Testis (tissue), 3 donors: ENCODE measurements around the gene DMC1. TPM values are rescaled to one million over a fixed set of nuclear protein-coding genes. Genes with fewer than 3 reads are reported as not detected.

Experiments used
- DNase-seq: peaks from one replicate; pipeline ENCODE4 v3.0.0-alpha.2; 2019
- H3K27ac ChIP-seq, 2 donors: fragments of 200-600 bp; sonication (generic); one replicate each; pipeline ENCODE4 v1.5.1; 2019
- H3K27me3 ChIP-seq: fragments of 200-600 bp; sonication (generic); one replicate; pipeline ENCODE4 v1.5.1; 2019
- H3K36me3 ChIP-seq: fragments of 200-600 bp; sonication (generic); one replicate; pipeline ENCODE4 v1.5.1; 2017; ENCODE audit warnings: low read depth; ENCODE audit errors: missing control alignments
- H3K4me1 ChIP-seq: fragments of 200-600 bp; sonication (generic); one replicate; pipeline ENCODE4 v1.5.1; 2019
- H3K4me3 ChIP-seq, 2 donors: fragments of 200-600 bp; sonication (generic); one replicate each; pipeline ENCODE4 v1.5.1; 2017 to 2019
- H3K9me3 ChIP-seq: fragments of 200-600 bp; sonication (generic); one replicate; pipeline ENCODE4 v1.5.1; 2017
- CTCF ChIP-seq, 3 experiments: fragments of 450-650 bp in 2 of 3; fragments of 200-600 bp in 1 of 3; sonication (generic) in 1 of 3; IDR thresholded peaks; one replicate each; pipeline ENCODE4 v1.5.1; 2016 to 2019; ENCODE audit warnings: antibody characterized with exemption in 3 of 3, mild to moderate bottlenecking in 2 of 3, moderate library complexity in 1 of 3
- POLR2A ChIP-seq: fragments of 450-650 bp; IDR thresholded peaks from one replicate; pipeline ENCODE4 v1.6.1; 2017; ENCODE audit warnings: antibody characterized with exemption, mild to moderate bottlenecking, moderate library complexity
- whole genome bisulfite sequencing, 2 donors: methylation state at CpG; one replicate each; pipeline ENCODE4 v1.1.5; 2018; 5-methylcytosine and 5-hydroxymethylcytosine counted together
- intact Hi-C: fragments of 100-400 bp; cut with DNase I; formaldehyde crosslinking; loops from one replicate; pipeline ENCODE4 v1.15.1; 2023; ENCODE audit warnings: low total_unique reads
- polyA plus RNA-seq: library from polyadenylated mRNA; stranded (reverse); fragments of 350-450 nt; fragmentation: Illumina TruSeq; extraction: RNeasy Lipid Tissue Mini Kit (QIAGEN cat#74804); gene quantifications from one replicate; pipeline ENCODE4 v1.2.3, GENCODE V29; 2014; ENCODE audit warnings: low read depth, low replicate concordance; ENCODE audit not compliant: insufficient read depth
- total RNA-seq, 2 donors: library from RNA; depleted of rRNA; stranded (reverse); fragments of >200 nt; gene quantifications; one replicate each; pipeline ENCODE4 v1.2.3, GENCODE V29; 2016

DMC1 gene
- total and polyA plus RNA-seq, 3 donors from 2014 or later: 8.9 to 18.3 (median 17.6) TPM

GRCh38 chr22:38504731-38505540, 65.0 kb downstream of the DMC1 start:
- DNase-seq: peak; percentile 71
- intact Hi-C loops: no loop called here
- TF ChIP-seq POLR2A (no peak), CTCF (IDR thresholded peaks at IDR 0.05) (no peak)
- Histone ChIP-seq H3K36me3 (no peaks in the 10 kb centered on the region), H3K4me3 (peak overlapping the region; percentile 88 to 98), H3K27me3 (no peaks in the 10 kb centered on the region), H3K4me1 (peaks cover 26% of the 10 kb centered on the region), H3K27ac (peak overlapping the region; percentile 100), H3K9me3 (no peaks in the 10 kb centered on the region)
- 0 to 1% methylated on average over 32 to 35 of the region's 35 CpGs for WGBS, 2 donors

GRCh38 chr22:38503021-38503420, 67.0 kb downstream of the DMC1 start:
- TF ChIP-seq CTCF (IDR thresholded peaks at IDR 0.05): no peak
- no peak for TF ChIP-seq POLR2A
- no peak overlapping the region for H3K4me3 ChIP-seq
- 33 to 47% methylated on average over 4 of the region's 4 CpGs for WGBS, 2 donors
- peaks cover 26% of the 10 kb centered on the region for H3K4me1 ChIP-seq
- no peaks in the 10 kb centered on the region for H3K27me3 ChIP-seq
- no peak overlapping the region for H3K27ac ChIP-seq
- DNase-seq: no peak
- intact Hi-C loops: no loop called here
- H3K9me3 ChIP-seq: no peaks in the 10 kb centered on the region
- no peaks in the 10 kb centered on the region for H3K36me3 ChIP-seq

- DNase-seq: no peak
- Histone ChIP-seq H3K4me1 (peaks cover 24% of the 10 kb centered on the region), H3K36me3 (no peaks in the 10 kb centered on the region), H3K9me3 (no peaks in the 10 kb centered on the region), H3K27me3 (no peaks in the 10 kb centered on the region), H3K4me3 (no peak overlapping the region), H3K27ac (peak overlapping the region in 1 of 2 donors; percentile 0)
- TF ChIP-seq POLR2A (no peak), CTCF (IDR thresholded peaks at IDR 0.05) (no peak)
- 71 to 81% methylated on average over 10 of the region's 10 CpGs for WGBS, 2 donors
- intact Hi-C loops: no loop called here
These were observed 67.9 kb downstream of the DMC1 start for GRCh38 chr22:38501797-38502672.

GRCh38 chr22:38497869-38498268, 72.1 kb downstream of the DMC1 start:
- no peak overlapping the region for H3K4me3 ChIP-seq
- H3K4me1 ChIP-seq: peaks cover 13% of the 10 kb centered on the region
- H3K36me3 ChIP-seq: no peaks in the 10 kb centered on the region
- no peak for TF ChIP-seq CTCF (IDR thresholded peaks at IDR 0.05)
- no peak for TF ChIP-seq POLR2A
- no peak for DNase-seq
- no peaks in the 10 kb centered on the region for H3K9me3 ChIP-seq
- no peak overlapping the region for H3K27ac ChIP-seq
- WGBS, 2 donors: 69 to 83% methylated on average over 3 of the region's 3 CpGs
- H3K27me3 ChIP-seq: no peaks in the 10 kb centered on the region
- intact Hi-C loops: no loop called here
